Activated T-cell treated with anti-CD3 and anti-CD28 coated beads for 4 hours (primary cell): ENCODE results near the gene UAP1L1.

ENCODE experiments used
- DNase-seq: peaks from one replicate; pipeline ENCODE4 v3.0.0-alpha.2; 2020

Gene UAP1L1

DNA sequence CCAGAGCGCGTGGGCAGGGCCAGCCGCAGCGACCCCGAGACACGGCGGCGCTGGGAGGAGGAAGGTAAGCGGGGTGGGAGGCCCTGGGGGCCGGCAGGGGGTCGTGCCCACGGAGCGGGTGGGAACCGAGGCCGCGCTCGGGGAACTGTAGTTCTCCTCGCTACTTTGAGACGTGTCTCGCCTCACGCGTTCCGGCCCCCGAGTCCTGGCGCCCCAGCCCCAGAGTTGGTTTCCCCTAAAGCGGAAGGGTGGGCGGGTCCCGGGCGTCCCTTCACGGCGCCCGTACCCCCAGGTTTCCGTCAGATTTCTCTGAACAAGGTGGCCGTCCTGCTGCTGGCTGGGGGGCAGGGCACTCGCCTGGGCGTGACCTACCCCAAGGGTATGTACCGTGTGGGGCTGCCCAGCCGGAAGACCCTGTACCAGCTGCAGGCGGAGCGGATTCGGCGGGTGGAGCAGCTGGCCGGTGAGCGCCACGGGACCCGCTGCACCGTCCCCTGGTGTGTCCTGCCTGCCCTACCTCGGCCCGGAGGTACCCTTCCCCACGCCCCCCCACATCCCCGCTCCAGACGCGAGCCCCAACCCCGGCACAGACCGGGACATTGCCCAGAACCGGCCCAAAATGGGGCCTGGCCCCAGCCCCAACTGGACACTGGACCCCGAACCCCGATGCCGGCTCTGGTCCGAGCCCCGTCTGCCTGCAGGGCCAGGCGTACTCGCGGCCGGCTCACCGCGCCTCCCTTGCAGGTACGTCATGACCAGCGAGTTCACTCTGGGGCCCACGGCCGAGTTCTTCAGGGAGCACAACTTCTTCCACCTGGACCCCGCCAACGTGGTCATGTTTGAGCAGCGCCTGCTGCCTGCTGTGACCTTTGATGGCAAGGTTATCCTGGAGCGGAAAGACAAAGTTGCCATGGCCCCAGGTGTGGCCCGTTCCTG lies 709 bp downstream of the UAP1L1 start:
- DNase-seq: no peak

DNA sequence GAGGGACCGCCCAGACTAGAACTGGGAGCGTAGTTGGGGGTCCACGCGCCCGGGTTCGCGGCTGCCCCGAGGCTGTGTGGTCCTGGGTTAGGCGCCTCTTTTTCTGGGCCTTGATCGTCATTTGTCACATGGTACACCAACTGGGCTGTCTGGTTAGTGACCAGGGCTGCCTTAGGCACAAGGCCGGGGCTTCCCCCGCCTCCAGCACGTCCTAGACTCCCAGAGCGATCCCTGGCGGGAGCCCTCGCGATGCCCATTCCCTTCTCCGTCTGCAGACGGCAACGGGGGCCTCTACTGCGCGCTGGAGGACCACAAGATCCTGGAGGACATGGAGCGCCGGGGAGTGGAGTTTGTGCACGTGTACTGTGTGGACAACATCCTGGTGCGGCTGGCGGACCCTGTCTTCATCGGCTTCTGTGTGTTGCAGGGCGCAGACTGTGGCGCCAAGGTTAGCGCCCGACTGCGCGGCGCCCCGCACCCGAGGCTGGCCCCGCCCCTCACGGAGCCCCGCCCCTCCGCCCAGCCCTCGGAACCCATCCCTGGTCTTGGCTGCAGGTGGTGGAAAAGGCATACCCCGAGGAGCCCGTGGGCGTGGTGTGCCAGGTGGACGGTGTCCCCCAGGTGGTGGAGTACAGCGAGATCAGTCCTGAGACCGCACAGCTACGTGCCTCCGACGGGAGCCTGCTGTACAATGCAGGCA lies 1.5 kb downstream of the UAP1L1 start:
- DNase-seq: no peak

DNA sequence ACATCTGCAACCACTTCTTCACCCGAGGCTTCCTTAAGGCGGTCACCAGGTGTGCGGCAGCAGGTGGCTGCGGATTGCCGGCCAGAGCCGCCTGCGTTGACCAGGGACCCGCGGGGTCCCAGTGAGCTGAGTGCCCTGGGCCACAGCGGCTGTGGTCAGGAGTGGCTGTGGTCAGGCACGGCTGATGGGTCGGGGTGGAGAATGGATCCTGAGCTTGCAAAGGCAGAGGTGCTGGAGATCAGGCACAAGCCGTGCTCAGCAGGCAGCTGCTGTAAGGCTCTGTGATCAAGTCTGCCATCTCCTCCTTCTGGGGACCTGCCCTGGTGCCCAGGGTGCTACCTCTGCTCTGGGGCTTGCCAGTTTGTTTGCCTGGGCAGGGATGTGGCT lies 2.1 kb downstream of the UAP1L1 start:
- DNase-seq: no peak

DNA sequence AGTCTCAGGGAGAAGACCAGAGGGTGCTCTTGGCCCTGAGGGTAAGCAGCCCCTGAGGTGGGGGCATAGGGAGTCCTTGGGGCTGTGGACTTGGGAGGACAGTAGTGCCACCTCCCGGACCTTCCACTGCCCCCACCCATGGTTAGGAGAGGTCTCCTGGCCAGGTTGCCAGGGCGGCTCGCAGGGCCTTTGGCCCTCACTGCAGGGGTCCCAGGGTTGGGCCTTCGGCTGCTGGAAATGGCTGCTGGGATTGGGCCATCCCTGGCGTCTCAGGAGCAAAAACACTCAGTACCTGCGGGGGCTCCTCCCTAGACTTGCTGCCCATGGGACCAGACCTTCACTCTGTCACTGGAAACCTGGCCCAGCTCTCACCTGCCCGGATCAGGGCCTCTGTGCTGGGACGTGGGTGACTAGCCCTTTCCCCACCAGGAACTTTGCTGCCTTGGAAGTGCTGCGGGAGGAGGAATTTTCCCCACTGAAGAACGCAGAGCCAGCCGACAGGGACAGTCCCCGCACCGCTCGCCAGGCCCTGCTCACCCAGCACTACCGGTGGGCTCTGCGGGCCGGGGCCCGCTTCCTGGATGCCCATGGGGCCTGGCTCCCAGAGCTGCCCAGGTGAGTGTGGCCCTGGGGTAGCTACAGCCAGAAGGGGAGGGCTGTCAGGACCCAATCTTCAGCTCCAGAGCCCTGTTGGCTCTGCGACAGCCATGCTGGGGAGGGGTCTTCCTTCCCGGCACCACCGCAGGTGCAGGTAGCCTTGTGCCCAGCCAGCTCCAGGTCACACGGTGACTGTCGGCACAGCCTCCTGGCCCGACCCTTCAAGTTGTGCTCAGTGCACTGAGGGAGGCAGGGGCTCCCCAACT lies 3.2 kb downstream of the UAP1L1 start:
- DNase-seq: no peak

DNA sequence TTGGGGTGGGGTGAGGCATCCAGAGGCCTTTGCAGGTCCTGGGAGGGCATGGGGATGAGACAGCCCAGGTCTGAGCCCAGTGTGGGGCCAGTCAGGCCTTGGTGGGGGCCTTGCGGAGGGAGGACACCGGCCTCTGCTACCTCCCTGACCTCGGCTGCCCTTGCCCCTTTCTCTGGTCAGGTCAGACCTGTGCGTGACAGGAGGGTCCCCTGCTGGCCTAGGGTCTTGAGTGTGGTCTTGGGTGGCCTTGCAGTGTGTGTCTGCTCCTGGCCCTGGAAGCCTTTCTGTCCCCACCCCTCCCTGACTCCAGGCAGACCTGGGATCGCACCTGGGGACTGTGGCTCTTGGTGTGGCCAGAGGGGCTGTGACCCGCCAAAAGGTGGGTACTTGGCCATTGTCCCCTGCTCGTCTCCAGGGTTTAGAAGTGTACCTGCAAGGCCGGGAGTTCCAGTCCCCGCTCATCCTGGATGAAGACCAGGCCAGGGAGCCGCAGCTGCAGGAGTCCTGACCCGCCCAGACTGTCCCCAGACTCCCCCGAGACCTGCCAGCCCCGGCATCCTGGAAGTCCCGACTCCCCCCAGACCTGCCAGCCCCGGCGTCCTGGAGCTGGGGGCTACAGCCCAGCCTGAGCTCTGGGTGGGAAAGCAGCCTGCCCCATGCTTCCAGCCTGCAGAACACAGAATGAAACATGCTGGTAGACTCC lies 5.1 kb downstream of the UAP1L1 start:
- DNase-seq: no peak

DNA sequence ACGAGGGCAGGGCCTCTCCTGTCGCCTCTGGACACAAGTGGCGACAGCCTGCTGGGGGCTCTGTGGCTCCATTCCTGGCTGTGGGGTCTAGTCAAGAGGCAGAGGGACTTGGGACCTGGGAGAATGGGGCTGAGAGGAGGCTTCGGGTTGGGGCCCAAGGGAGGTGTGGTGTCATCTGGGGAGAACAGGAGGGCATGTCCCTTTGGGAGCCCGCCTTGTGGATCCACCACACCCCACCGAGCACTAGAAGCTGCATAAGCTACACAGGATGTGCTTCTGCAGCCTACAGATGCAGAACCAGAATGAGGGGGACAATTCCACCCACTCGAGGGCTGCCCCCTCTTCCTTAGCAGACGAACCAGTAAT lies 5.6 kb downstream of the UAP1L1 start:
- DNase-seq: no peak

DNA sequence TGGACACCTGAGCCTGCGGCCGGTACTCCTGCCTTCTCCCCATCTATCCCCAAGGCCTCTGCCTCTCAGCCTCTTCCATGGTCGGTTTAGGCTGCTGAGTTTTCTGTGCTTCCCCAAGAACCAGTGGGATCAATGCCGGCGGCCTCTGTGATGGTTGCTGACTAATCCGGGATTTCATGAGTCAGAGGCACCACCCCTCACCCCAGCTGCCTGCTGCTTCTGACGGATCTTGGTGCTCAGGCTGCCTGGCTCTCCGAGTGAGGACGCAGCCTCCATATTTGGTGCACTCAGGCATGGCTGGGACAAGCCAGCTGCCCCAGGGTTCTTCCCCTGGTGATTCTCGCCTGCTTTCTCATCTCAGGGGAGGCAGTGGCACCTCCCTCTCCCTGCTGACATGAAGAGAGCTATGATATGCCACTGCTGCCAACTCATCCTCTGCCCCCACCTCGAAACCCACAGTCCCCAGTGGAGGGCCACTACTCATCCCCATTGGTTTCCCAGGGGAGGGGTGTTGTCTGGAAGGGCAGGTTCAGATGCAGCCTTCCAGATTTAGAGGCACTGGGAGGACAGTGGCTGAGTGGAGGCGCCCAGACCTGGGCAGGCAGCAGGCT lies 6.2 kb downstream of the UAP1L1 start:
- no peak for DNase-seq

DNA sequence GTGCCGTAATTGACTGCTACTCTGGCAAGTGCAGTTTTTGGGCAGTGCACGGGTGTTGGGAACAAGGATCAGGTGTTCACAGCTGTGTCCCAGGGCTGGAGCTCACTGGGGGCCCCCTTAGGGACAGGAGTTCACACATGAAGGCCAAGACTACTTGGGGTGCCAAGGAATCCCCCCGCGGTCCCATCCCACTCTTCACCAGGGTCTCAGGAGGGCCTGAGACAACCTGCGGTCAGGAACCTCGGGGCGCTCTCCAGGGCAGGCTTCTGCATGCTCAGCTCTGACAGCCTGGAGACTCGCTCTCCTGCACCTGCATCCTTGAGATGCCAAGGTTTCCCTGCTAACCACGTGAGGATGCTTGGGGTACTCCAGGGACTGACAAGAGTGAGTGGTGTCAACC lies 7.2 kb downstream of the UAP1L1 start:
- DNase-seq: no peak

DNA sequence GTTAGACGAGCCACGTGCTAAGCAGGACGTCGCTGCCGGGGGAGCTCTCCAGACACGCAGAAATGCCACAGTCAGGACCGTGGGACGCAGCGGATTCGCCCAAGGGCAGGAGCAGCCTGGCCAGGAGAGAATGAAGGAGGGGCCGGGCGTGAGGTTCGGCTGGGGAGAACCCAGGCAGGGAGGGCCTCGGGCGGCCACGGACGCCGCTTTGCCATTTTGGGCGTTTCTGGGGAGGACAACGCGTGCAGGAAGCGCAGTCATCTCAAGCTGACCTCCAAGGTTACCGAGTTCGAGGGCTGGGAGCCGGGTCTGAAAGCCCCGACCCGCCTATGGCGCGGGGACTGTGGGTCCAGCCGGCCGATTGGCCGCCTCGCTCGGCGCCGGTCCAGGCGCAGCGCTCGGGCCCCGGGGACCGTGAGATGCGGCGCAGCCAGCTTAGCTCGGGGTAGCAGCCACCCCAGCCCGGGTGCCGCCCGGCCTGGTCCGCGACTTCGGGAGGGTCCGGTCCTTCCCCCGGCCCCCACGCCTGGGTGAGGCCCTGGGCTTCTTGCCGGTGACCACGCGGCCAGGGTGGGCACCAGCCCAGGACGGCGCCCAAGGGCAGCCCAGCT lies 8.7 kb downstream of the UAP1L1 start:
- no peak for DNase-seq

DNA sequence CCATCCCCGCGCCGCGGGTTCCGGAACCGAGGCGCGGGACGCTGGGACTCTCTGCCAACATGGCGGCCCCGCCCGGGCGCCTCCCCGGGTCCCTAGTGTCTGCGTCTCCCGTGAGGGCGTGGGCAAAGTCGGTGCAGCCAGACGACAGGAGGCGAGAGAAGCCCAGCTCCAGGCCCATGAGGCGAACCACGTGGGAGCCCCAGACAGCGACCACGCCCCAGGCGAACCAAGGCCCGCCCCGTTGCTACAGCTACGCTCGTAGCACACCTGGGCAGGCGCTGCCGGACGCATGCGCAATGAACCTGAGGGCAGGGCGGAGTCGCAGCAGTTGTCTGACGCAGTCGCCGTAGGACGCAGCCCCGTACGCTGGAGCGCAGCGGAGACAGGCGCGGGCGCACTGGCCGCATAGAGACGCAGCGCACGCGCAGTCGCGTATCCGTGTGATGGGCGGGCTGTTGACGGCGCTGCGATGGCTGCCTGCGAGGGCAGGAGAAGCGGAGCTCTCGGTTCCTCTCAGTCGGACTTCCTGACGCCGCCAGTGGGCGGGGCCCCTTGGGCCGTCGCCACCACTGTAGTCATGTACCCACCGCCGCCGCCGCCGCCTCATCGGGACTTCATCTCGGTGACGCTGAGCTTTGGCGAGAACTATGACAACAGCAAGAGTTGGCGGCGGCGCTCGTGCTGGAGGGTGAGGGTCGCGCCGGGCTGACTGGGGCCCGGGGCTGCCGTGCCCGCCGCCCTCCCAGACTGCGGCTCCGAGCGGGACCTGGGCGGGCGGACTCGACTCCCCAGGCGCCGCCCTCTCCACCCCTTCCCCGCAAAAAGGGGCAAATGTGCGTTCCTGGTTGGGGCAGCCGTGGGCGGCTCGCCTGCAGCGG lies 9.5 kb downstream of the UAP1L1 start, which contains the start of gene MAN1B1:
Gene MAN1B1 (plus strand): TSS at position 455 of the 878 bp plus-strand sequence. CDS start 15 bp downstream, at position 470.
- peak; percentile 98 for DNase-seq

DNA sequence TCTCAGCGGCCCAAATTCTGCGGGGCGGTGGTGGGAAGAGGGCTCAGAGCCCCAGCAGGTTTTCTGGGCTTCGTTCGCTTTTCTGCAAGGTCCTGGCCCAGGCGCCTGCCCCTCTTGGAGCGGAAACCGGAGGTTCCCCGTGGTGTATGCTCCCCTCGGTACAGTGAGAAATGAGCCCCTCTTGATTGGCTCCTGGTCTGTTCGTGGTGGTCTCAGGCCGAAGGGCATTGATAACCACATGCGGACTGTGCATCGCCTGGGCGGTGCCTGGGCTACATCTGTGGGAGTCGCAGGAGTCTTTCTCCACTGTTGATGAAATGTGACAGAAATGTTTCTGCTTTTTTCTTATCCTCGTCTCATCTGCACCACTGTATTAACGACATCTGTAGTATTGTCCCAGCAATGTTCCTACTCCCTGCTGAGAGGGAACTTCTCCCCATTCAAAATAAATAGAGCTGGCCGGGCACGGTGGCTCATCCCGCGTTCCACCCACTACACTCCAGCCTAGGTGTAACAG lies 10.2 kb downstream of the UAP1L1 start:
- no peak for DNase-seq

DNA sequence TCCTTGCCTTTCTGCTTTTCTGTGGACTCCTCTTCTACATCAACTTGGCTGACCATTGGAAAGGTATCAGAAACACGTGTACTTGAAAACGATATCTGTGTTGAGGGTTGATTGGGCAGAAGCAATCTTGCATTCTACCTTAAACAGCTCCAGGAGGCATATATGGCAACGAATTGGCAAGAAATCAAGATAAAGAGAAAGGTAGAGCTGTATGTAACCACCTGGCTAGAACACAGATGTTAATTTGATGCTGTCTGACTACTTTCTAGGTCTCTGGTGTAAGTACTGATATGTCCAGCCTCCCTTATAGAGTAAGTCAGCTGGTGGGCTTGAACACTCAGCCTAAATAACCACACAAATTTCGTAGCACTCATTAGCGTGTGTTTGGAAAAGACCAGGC lies 10.8 kb downstream of the UAP1L1 start:
- no peak for DNase-seq

DNA sequence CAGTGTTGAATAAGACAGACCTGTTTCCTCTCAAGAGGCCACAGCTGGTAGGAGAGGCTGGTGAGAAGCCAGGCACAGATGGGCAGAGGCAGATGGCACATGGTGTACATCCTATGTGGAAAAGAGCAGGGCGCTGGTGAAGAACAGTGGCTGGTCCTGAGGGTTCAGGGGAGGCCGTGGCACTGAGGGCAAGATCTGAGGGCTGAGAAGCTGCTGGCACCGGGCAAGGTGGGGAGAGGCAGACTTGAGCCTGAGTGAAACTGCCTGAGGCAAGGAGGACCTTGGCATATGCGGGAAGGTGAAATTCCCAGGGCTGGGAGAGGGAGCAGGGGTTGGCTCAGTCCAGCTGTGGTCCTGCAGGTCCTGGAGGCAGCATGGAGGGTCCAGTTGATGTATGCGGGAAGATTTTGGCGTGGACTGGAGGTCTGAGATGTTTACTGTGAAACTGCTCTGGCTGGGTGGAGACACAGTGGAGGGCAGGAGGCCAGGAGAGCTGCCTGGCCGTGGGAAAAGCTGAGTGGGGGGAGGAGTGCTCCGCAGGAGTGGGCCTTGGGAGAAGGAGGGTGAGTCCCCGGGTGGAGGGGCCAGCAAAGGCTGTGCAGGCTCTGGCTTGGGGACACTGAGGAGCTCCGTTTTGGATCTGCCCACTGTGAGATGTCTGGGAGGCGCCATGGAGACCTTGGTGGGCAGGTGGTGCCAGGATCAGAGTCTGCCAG lies 12.1 kb downstream of the UAP1L1 start:
- no peak for DNase-seq

DNA sequence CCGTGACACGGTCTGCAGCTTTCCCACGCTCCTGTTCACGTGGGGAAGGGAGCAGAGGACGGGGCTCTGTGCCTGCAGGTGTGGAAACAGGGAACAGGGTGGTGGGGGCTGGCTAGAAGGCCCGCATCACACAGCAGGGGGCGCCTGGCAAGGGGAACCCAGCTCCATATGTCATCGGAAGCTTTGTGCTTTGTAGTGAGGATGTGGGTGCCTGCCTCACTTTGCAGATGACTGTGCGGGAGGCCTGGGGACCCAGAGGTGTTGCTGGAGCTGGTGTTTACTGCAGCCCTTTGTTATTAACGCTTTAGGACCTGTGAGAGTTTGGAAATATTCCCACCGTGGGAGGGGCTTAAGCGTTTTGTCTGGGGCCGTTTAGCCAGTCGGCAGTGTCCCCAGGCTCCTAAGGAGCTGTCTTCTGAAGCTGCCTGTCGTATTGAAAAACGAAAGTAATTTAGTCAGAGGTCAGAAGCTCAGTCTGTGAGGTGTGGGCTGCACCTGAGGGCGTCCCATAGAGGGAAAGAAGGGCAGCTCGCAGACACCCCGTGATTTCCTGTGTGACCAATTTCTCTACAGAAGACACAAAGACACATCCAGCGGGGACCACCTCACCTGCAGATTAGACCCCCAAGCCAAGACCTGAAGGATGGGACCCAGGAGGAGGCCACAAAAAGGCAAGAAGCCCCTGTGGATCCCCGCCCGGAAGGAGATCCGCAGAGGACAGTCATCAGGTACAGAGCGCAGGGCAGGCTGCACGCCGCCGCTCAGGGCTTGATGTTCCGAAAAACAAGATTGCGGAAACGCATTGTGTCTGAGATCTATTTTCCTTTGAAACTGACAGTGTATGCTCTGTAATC lies 18.6 kb downstream of the UAP1L1 start:
- peak; percentile 76 for DNase-seq

DNA sequence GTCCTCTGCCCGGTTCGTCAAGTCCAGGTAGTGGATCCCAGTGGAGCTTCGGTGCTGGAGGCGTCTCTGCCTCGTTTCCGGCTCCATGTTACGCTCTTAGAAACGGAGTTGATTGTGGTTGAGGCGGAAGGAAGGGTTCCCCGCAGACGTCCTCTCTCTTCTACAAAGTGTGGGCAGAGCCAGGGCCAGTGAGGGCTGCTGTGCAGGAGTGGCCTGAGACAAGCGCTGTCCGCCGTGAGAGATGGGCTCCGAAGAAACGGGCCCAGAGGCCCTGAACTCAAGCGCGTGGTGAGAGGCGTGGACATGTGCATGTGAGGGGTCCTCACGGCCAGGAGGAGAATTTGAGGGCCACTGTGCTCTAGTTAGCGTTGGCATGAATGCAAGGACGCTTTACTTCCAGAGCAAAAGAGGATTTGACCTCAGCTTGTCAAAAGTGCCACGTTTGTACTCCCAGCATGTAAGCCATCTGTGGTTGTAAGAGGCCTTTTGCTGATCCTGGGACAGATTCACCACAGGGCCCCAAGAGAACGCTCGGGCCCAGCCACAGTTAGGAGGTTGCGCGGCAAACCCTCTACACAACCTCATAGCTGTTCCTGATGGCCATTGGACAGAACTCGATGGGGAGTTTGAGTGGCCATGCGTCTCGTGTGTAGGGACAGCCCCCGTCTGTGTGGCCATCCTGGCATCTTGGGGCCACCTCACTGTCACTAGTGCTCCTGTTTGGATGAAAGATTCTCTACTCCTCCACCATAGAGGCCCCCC lies 19.6 kb downstream of the UAP1L1 start:
- no peak for DNase-seq

DNA sequence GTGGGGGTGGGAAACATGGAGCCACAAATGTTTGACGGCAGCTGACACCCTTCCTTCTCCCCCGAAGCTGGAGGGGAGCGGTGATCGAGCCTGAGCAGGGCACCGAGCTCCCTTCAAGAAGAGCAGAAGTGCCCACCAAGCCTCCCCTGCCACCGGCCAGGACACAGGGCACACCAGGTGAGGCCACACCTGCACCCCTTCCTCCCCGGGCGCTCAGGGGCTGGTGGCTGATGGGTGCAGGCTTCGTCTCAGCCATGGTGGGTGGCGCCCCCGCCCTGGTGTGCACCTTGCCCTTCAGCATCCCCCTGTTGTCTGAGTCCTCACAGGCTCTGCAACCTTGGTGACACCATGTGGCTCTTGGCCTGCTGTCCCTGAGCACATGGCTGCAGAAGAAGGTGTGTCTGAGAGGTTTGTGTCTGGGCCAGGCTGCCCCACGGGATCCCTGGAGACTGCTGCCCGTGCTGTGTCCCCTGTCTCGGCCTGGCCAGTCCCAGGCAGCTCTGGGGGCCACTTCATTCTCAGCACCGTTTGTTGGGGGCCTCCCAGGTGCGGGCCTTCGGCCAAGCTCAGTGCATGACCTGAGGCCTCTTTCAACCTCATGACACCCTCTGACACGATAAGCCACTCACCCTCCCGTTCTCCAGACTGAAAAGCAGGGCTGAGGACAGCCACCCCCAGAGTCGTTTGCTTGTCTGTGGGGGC lies 20.6 kb downstream of the UAP1L1 start:
- DNase-seq: no peak

DNA sequence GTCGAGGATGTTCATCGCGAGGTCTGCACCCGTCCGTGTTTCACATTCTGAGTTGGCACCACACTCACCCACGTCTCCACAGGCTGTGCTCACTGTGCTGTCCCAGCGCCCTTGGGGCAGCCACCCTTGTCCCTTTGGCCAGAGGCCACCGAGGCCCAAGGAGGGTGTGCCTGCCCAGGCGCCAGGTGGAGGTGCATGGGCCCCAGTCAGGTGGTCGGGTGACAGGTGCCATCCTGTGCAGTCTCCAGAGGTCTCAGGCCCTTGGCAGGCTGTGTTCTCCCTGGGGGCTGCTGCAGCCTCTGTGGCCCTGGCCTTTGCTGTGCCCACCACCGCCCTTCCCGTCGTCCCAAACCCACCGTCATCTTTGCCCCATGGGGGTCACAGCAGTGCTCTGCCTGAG lies 21.9 kb downstream of the UAP1L1 start:
- no peak for DNase-seq
